HG03457 (cell line): ENCODE results near the gene SH3YL1.

Experiments
- ATAC-seq: cut with Tn5 transposase; IDR thresholded peaks from one replicate; pipeline ENCODE4 v1.9.1; 2021; ENCODE audit warnings: moderate number of reproducible peaks; ENCODE audit not compliant: unreplicated experiment

Gene SH3YL1

GRCh38 chr2:259789-260331 lies 4.0 kb downstream of the SH3YL1 start:
- ATAC-seq = no peak

- ATAC-seq = no peak
Measured at GRCh38 chr2:258933-259332, 4.9 kb downstream of the SH3YL1 start.

- ATAC-seq = no peak
Measured at GRCh38 chr2:257842-258241, 6.0 kb downstream of the SH3YL1 start.

GRCh38 chr2:257429-257828 lies 6.4 kb downstream of the SH3YL1 start:
- no peak for ATAC-seq

- ATAC-seq = no peak
Measured at GRCh38 chr2:256094-256493, 7.7 kb downstream of the SH3YL1 start.

- ATAC-seq = no peak
Measured at GRCh38 chr2:255195-255594, 8.6 kb downstream of the SH3YL1 start.

GRCh38 chr2:254241-254640 lies 9.6 kb downstream of the SH3YL1 start:
- ATAC-seq = no peak

GRCh38 chr2:253202-253638 lies 10.6 kb downstream of the SH3YL1 start:
- ATAC-seq = no peak

GRCh38 chr2:252001-252602 lies 11.7 kb downstream of the SH3YL1 start:
- ATAC-seq = no peak

- ATAC-seq = no peak
Measured at GRCh38 chr2:249538-250042, 14.2 kb downstream of the SH3YL1 start.

- ATAC-seq = no peak
Measured at GRCh38 chr2:248724-249123, 15.1 kb downstream of the SH3YL1 start.

- no peak for ATAC-seq
Measured at GRCh38 chr2:246489-247144, 17.2 kb downstream of the SH3YL1 start.

- no peak for ATAC-seq
Measured at GRCh38 chr2:244547-244946, 19.3 kb downstream of the SH3YL1 start.

GRCh38 chr2:238869-239268 lies 25.0 kb downstream of the SH3YL1 start:
- no peak for ATAC-seq

GRCh38 chr2:238431-238830 lies 25.4 kb downstream of the SH3YL1 start:
- ATAC-seq = no peak

- ATAC-seq = no peak
Measured at GRCh38 chr2:237878-238277, 26.0 kb downstream of the SH3YL1 start.

- no peak for ATAC-seq
Measured at GRCh38 chr2:236993-237539, 26.8 kb downstream of the SH3YL1 start.

- no peak for ATAC-seq
Measured at GRCh38 chr2:234421-234820, 29.4 kb downstream of the SH3YL1 start.

- no peak for ATAC-seq
Measured at GRCh38 chr2:233030-233429, 30.8 kb downstream of the SH3YL1 start.

GRCh38 chr2:231521-232185 lies 32.2 kb downstream of the SH3YL1 start:
- ATAC-seq = no peak

- ATAC-seq = no peak
Measured at GRCh38 chr2:228518-229278, 35.1 kb downstream of the SH3YL1 start.
